ENCODE results near the gene LAMA3.

DNA sequence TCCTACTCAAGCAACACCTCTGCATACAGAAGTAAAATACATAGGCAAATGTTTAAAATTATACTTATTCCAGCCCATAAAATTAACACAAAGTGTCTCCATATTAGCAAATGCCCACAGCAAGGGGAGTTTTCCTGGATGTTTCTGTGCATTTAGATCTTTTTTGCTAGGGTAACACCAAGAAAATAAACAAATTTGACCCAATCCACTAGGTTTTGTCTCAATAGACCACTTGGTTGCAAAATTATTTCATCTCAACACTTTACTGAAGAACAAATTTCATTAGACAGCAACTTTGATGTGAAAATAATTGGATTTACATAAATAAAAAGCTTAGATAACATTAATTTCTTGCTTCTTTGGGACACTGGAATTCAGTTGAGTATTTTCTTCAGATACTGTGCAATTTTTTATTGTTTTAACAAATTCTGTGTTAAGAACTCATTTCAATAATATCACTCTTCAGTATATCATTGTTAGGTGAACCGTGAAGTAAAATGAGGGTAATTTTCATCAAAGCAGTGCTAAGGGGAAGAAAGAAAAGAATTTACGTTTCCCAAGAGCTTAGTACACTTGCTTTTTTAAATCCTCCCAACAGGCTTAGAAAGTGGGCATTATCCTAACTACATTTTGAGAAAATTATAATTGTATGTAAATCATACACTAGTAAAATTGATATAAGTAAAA lies 191.8 kb downstream of the LAMA3 start:
- TF ChIP-seq EZH2 (IDR thresholded peaks at IDR 0.05; ENCODE audit: low read depth, unreplicated experiment) = no peak
- TF ChIP-seq, protein P1, sequence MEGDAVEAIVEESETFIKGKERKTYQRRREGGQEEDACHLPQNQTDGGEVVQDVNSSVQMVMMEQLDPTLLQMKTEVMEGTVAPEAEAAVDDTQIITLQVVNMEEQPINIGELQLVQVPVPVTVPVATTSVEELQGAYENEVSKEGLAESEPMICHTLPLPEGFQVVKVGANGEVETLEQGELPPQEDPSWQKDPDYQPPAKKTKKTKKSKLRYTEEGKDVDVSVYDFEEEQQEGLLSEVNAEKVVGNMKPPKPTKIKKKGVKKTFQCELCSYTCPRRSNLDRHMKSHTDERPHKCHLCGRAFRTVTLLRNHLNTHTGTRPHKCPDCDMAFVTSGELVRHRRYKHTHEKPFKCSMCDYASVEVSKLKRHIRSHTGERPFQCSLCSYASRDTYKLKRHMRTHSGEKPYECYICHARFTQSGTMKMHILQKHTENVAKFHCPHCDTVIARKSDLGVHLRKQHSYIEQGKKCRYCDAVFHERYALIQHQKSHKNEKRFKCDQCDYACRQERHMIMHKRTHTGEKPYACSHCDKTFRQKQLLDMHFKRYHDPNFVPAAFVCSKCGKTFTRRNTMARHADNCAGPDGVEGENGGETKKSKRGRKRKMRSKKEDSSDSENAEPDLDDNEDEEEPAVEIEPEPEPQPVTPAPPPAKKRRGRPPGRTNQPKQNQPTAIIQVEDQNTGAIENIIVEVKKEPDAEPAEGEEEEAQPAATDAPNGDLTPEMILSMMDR (conservative IDR thresholded peaks at IDR 0.05; ENCODE audit: low read depth in 2 of 2) = no peak
- TF ChIP-seq, protein P2, sequence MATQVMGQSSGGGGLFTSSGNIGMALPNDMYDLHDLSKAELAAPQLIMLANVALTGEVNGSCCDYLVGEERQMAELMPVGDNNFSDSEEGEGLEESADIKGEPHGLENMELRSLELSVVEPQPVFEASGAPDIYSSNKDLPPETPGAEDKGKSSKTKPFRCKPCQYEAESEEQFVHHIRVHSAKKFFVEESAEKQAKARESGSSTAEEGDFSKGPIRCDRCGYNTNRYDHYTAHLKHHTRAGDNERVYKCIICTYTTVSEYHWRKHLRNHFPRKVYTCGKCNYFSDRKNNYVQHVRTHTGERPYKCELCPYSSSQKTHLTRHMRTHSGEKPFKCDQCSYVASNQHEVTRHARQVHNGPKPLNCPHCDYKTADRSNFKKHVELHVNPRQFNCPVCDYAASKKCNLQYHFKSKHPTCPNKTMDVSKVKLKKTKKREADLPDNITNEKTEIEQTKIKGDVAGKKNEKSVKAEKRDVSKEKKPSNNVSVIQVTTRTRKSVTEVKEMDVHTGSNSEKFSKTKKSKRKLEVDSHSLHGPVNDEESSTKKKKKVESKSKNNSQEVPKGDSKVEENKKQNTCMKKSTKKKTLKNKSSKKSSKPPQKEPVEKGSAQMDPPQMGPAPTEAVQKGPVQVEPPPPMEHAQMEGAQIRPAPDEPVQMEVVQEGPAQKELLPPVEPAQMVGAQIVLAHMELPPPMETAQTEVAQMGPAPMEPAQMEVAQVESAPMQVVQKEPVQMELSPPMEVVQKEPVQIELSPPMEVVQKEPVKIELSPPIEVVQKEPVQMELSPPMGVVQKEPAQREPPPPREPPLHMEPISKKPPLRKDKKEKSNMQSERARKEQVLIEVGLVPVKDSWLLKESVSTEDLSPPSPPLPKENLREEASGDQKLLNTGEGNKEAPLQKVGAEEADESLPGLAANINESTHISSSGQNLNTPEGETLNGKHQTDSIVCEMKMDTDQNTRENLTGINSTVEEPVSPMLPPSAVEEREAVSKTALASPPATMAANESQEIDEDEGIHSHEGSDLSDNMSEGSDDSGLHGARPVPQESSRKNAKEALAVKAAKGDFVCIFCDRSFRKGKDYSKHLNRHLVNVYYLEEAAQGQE (IDR thresholded peaks at IDR 0.05; ENCODE audit: unreplicated experiment) = no peak
